SIG-M5 (cell line): ENCODE measurements around the gene HNF4A.
"Not testable (repeated sequence)": the region's sequence is repeated elsewhere in the genome, so short reads cannot be mapped to it uniquely, and the experiment has no call there.

ENCODE experiments used
- DNase-seq: peaks from one replicate; lab custom pipeline; 2025; lab: John Stamatoyannopoulos, UW

Gene HNF4A

GRCh38 chr20:44470327-44470726, 114.8 kb downstream of the HNF4A start:
- no peak for DNase-seq

GRCh38 chr20:44471481-44471882, 116.0 kb downstream of the HNF4A start:
- no peak for DNase-seq

- DNase-seq, result not testable (repeated sequence)
Observed at GRCh38 chr20:44472283-44472682, 116.8 kb downstream of the HNF4A start.

GRCh38 chr20:44475372-44475693, 119.8 kb downstream of the HNF4A start:
- DNase-seq, result no peak

GRCh38 chr20:44475694-44476560, 120.4 kb downstream of the HNF4A start, which contains the start of gene TTPAL:
Gene TTPAL (plus strand): TSS chr20:44475874. CDS start chr20:44480000, 4,126 bp downstream.
- DNase-seq, result no peak

- DNase-seq, result no peak
Observed at GRCh38 chr20:44477151-44477550, 121.7 kb downstream of the HNF4A start.

GRCh38 chr20:44478206-44478605, 122.7 kb downstream of the HNF4A start:
- DNase-seq, result no peak

- DNase-seq, result no peak
Observed at GRCh38 chr20:44479643-44480042, 124.1 kb downstream of the HNF4A start.

- DNase-seq, result no peak
Observed at GRCh38 chr20:44480097-44480496, 124.6 kb downstream of the HNF4A start.

GRCh38 chr20:44481719-44482416, 126.4 kb downstream of the HNF4A start:
- no peak for DNase-seq

- no peak for DNase-seq
Observed at GRCh38 chr20:44483112-44483511, 127.6 kb downstream of the HNF4A start.
